Caco-2 (cell line): ENCODE measurements around the gene SCMH1. TPM values are rescaled to one million over a fixed set of nuclear protein-coding genes. Genes with fewer than 3 reads are reported as not detected.

ENCODE experiments used
- BruUV-seq: library from RNA; stranded (reverse); fragments of 400-500 nt; replicated peaks from 2 replicates; lab custom pipeline; 2021; lab: Mats Ljungman, UMichigan
- CTCF ChIA-PET: fragments of 300-600 bp; sonication (Branson Sonifier 250); formaldehyde crosslinking; loops from one replicate; lab custom pipeline; 2022; ENCODE audit warnings: antibody characterized with exemption; lab: Charles Lee
- POLR2A ChIA-PET: fragments of 300-600 bp; sonication (Branson Sonifier 250); formaldehyde crosslinking; loops from one replicate; lab custom pipeline; 2022; ENCODE audit warnings: antibody characterized with exemption; lab: Charles Lee
- DNase-seq, 2 experiments: peaks; one replicate each; pipeline versions ENCODE4 v3.0.0 to v3.0.0-alpha.2; 2020 to 2022
- H3K27me3 ChIP-seq: replicated peaks from 2 replicates; pipeline ENCODE4 v1.6.0; 2011; ENCODE audit warnings: low read length; ENCODE audit not compliant: control insufficient read depth, insufficient read depth
- H3K36me3 ChIP-seq: 2 replicates; pipeline ENCODE4 v1.5.1; 2011; ENCODE audit warnings: low read length; ENCODE audit not compliant: control insufficient read depth, insufficient read depth
- H3K4me1 ChIP-seq: fragments of 250-450 bp; sonication (Bioruptor Pico); 2 replicates; pipeline ENCODE4 v1.5.1; 2020; ENCODE audit warnings: mild to moderate bottlenecking
- H3K4me3 ChIP-seq: 2 replicates; pipeline ENCODE4 v1.5.1; 2011; ENCODE audit warnings: low read depth, mild to moderate bottlenecking, control low read depth, low read length
- H3K9me3 ChIP-seq: fragments of 250-450 bp; sonication (Bioruptor Pico); 2 replicates; pipeline ENCODE4 v1.5.1; 2020; ENCODE audit warnings: mild to moderate bottlenecking, moderate library complexity
- H3K27ac Mint-ChIP-seq: one replicate; pipeline ENCODE4 v1.8.0; 2022; ENCODE audit warnings: mixed read lengths; ENCODE audit not compliant: unreplicated experiment
- H3K27me3 Mint-ChIP-seq: one replicate; pipeline ENCODE4 v1.8.0; 2022; ENCODE audit warnings: mixed read lengths; ENCODE audit not compliant: insufficient read depth, unreplicated experiment
- H3K36me3 Mint-ChIP-seq: one replicate; pipeline ENCODE4 v1.8.0; 2022; ENCODE audit warnings: mild to moderate bottlenecking, mixed read lengths; ENCODE audit not compliant: insufficient read depth, unreplicated experiment
- H3K4me1 Mint-ChIP-seq: one replicate; pipeline ENCODE4 v1.8.0; 2022; ENCODE audit warnings: low read depth, mixed read lengths; ENCODE audit not compliant: unreplicated experiment
- H3K4me3 Mint-ChIP-seq: one replicate; pipeline ENCODE4 v1.8.0; 2022; ENCODE audit warnings: mild to moderate bottlenecking, moderate library complexity, mixed read lengths; ENCODE audit not compliant: unreplicated experiment
- H3K9me3 Mint-ChIP-seq: one replicate; pipeline ENCODE4 v1.8.0; 2022; ENCODE audit warnings: mixed read lengths; ENCODE audit not compliant: unreplicated experiment
- CTCF ChIP-seq, 2 experiments: fragments of 200-600 bp in 1 of 2; IDR thresholded peaks; 1 replicate in 1 of 2; 2 replicates in 1 of 2; pipeline versions ENCODE4 v1.5.1 to v1.8.0; 2011 to 2022; ENCODE audit warnings: antibody characterized with exemption in 1 of 2, control low read depth in 1 of 2, inconsistent platforms in 1 of 2, low read depth in 1 of 2, low read length in 1 of 2, mild to moderate bottlenecking in 1 of 2, moderate library complexity in 1 of 2; ENCODE audit not compliant: insufficient read depth in 1 of 2, severe bottlenecking in 1 of 2, unreplicated experiment in 1 of 2
- intact Hi-C: fragments of 100-400 bp; cut with micrococcal nuclease; formaldehyde crosslinking; loops from one replicate; pipeline ENCODE4 v1.10.0; 2022; ENCODE audit not compliant: unreplicated experiment
- total RNA-seq: library from RNA; stranded (reverse); gene quantifications from 2 replicates; pipeline ENCODE4 v1.2.3, GENCODE V29; 2022

Gene SCMH1
- total RNA-seq, 1 experiment from 2014 or later = 27.6 TPM

GRCh38 chr1:41098730-41099460 lies 143.2 kb downstream of the SCMH1 start:
- TF ChIP-seq CTCF (IDR thresholded peaks at IDR 0.05; ENCODE audit: insufficient read depth in 1 of 2, low read depth in 1 of 2, low read length in 1 of 2, severe bottlenecking in 1 of 2, unreplicated experiment in 1 of 2) = no peak
- no peak overlapping the region for H3K4me3 ChIP-seq
- Mint-ChIP-seq H3K36me3 (peaks cover 5% of the 10 kb centered on the region), H3K4me1 (peaks cover 12% of the 10 kb centered on the region), H3K27ac (no peak overlapping the region), H3K27me3 (no peaks in the 10 kb centered on the region), H3K9me3 (no peaks in the 10 kb centered on the region), H3K4me3 (no peak overlapping the region)
- no peak for DNase-seq
- no peaks in the 10 kb centered on the region for H3K27me3 ChIP-seq
- BruUV-seq = no TSS peak
- no peaks in the 10 kb centered on the region for H3K4me1 ChIP-seq
- POLR2A ChIA-PET = no interaction called here
- CTCF ChIA-PET = no interaction called here
- H3K36me3 ChIP-seq = no peaks in the 10 kb centered on the region
- intact Hi-C loops = no loop called here
- H3K9me3 ChIP-seq = no peaks in the 10 kb centered on the region

- no peaks in the 10 kb centered on the region for H3K4me1 ChIP-seq
- ChIA-PET POLR2A (no interaction called here), CTCF (no interaction called here)
- intact Hi-C loops = no loop called here
- peaks cover 5% of the 10 kb centered on the region for H3K36me3 Mint-ChIP-seq
- TF ChIP-seq CTCF (IDR thresholded peaks at IDR 0.05; ENCODE audit: insufficient read depth in 1 of 2, low read depth in 1 of 2, low read length in 1 of 2, severe bottlenecking in 1 of 2, unreplicated experiment in 1 of 2) = no peak
- no peaks in the 10 kb centered on the region for H3K9me3 Mint-ChIP-seq
- no peak overlapping the region for H3K4me3 ChIP-seq
- H3K36me3 ChIP-seq = no peaks in the 10 kb centered on the region
- no peaks in the 10 kb centered on the region for H3K27me3 Mint-ChIP-seq
- H3K4me1 Mint-ChIP-seq = peaks cover 12% of the 10 kb centered on the region
- H3K4me3 Mint-ChIP-seq = no peak overlapping the region
- no peaks in the 10 kb centered on the region for H3K9me3 ChIP-seq
- no TSS peak for BruUV-seq
- H3K27me3 ChIP-seq = no peaks in the 10 kb centered on the region
- no peak for DNase-seq
- H3K27ac Mint-ChIP-seq = no peak overlapping the region
Observed at GRCh38 chr1:41097105-41097504, 145.0 kb downstream of the SCMH1 start.

GRCh38 chr1:41093826-41094225 lies 148.3 kb downstream of the SCMH1 start:
- H3K4me1 ChIP-seq = no peaks in the 10 kb centered on the region
- BruUV-seq = no TSS peak
- intact Hi-C loops = no loop called here
- Mint-ChIP-seq H3K36me3 (peaks cover 5% of the 10 kb centered on the region), H3K27ac (no peak overlapping the region), H3K4me1 (peaks cover under 1% of the 10 kb centered on the region), H3K4me3 (no peak overlapping the region), H3K27me3 (no peaks in the 10 kb centered on the region), H3K9me3 (no peaks in the 10 kb centered on the region)
- H3K4me3 ChIP-seq = no peak overlapping the region
- DNase-seq = no peak
- no peak for TF ChIP-seq CTCF (IDR thresholded peaks at IDR 0.05; ENCODE audit: insufficient read depth in 1 of 2, low read depth in 1 of 2, low read length in 1 of 2, severe bottlenecking in 1 of 2, unreplicated experiment in 1 of 2)
- ChIA-PET POLR2A (no interaction called here), CTCF (no interaction called here)
- no peaks in the 10 kb centered on the region for H3K36me3 ChIP-seq
- H3K9me3 ChIP-seq = no peaks in the 10 kb centered on the region
- no peaks in the 10 kb centered on the region for H3K27me3 ChIP-seq
